Ascending aorta (tissue), 2 donors: ENCODE results near the gene DYSF. TPM values are rescaled to one million over a fixed set of nuclear protein-coding genes. Genes with fewer than 3 reads are reported as not detected.

Experiments
- DNase-seq, 2 donors: peaks; one replicate each; pipeline ENCODE4 v3.0.0-alpha.2; 2019; ENCODE audit warnings: low spot score in 2 of 2
- H3K27ac ChIP-seq, 2 donors: fragments of 200-600 bp; sonication (generic); one replicate each; pipeline ENCODE4 v1.5.1; 2016 to 2017; ENCODE audit warnings: mild to moderate bottlenecking in 1 of 2
- H3K27me3 ChIP-seq: fragments of 200-600 bp; sonication (generic); one replicate; pipeline ENCODE4 v1.5.1; 2017
- H3K36me3 ChIP-seq, 2 donors: fragments of 200-600 bp; sonication (generic); one replicate each; pipeline ENCODE4 v1.5.1; 2016
- H3K4me1 ChIP-seq, 2 donors: fragments of 200-600 bp; sonication (generic); one replicate each; pipeline ENCODE4 v1.5.1; 2016 to 2017; ENCODE audit warnings: mild to moderate bottlenecking in 1 of 2
- H3K4me3 ChIP-seq, 2 donors: fragments of 200-600 bp; sonication (generic); one replicate each; pipeline ENCODE4 v1.5.1; 2016 to 2017; ENCODE audit warnings: mild to moderate bottlenecking in 1 of 2
- H3K9me3 ChIP-seq, 2 donors: fragments of 200-600 bp; sonication (generic); one replicate each; pipeline ENCODE4 v1.5.1; 2016
- intact Hi-C: fragments of 100-400 bp; cut with DNase I; formaldehyde crosslinking; loops from one replicate; pipeline ENCODE4 v1.15.1; 2023
- total RNA-seq: library from RNA; depleted of rRNA; stranded (reverse); fragments of >200 nt; gene quantifications from one replicate; pipeline ENCODE4 v1.1.0, GENCODE V29; 2016
- TF ChIP-seq, protein P1 (sequence below), 3 experiments: fragments of 200-600 bp in 2 of 3; fragments of 450-650 bp in 1 of 3; sonication (generic) in 2 of 3; IDR thresholded peaks; one replicate each; pipeline ENCODE4 v1.5.1; 2016 to 2019; ENCODE audit warnings: antibody characterized with exemption in 3 of 3, mild to moderate bottlenecking in 1 of 3, moderate library complexity in 1 of 3

The DYSF gene
- total RNA-seq, 1 donor from 2014 or later = 58.3 TPM

DNA sequence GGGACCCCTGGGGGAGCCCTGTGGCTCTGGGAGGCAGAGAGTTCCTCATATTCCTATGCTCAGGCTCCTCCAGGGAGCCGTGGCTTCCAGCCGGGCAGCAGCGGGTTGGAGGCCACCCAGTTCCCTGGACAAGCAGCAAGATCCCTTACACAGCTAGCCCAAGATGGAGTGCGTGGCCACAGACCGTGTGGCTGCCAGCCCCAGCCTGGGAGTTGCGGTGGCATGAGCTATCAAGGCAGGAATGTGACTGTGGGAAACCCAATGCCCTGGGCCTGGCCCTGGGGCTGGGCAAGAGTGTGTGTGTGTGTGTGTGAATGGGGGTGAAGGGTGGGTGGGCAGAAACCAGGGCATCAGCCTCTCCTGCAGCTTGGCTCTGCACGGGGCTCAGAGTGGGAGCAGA is 130.5 kb downstream of the DYSF start:
- intact Hi-C loops = no loop called here
- TF ChIP-seq, protein P1, sequence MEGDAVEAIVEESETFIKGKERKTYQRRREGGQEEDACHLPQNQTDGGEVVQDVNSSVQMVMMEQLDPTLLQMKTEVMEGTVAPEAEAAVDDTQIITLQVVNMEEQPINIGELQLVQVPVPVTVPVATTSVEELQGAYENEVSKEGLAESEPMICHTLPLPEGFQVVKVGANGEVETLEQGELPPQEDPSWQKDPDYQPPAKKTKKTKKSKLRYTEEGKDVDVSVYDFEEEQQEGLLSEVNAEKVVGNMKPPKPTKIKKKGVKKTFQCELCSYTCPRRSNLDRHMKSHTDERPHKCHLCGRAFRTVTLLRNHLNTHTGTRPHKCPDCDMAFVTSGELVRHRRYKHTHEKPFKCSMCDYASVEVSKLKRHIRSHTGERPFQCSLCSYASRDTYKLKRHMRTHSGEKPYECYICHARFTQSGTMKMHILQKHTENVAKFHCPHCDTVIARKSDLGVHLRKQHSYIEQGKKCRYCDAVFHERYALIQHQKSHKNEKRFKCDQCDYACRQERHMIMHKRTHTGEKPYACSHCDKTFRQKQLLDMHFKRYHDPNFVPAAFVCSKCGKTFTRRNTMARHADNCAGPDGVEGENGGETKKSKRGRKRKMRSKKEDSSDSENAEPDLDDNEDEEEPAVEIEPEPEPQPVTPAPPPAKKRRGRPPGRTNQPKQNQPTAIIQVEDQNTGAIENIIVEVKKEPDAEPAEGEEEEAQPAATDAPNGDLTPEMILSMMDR (IDR thresholded peaks at IDR 0.05) = no peak
- Histone ChIP-seq H3K4me1 (peaks cover 0 to under 1% of the 10 kb centered on the region in 2 donors), H3K27me3 (no peaks in the 10 kb centered on the region), H3K9me3 (no peaks in the 10 kb centered on the region), H3K36me3 (no peaks in the 10 kb centered on the region), H3K4me3 (no peak overlapping the region), H3K27ac (no peak overlapping the region)
- no peak for DNase-seq

GRCh38 chr2:71586471-71586870 is 133.1 kb downstream of the DYSF start:
- H3K36me3 ChIP-seq = no peaks in the 10 kb centered on the region
- H3K27me3 ChIP-seq = no peaks in the 10 kb centered on the region
- H3K4me3 ChIP-seq = no peak overlapping the region
- H3K4me1 ChIP-seq = no peaks in the 10 kb centered on the region
- TF ChIP-seq, protein P1 (IDR thresholded peaks at IDR 0.05) = no peak
- no peak overlapping the region for H3K27ac ChIP-seq
- DNase-seq = no peak
- intact Hi-C loops = no loop called here
- H3K9me3 ChIP-seq = no peaks in the 10 kb centered on the region

DNA sequence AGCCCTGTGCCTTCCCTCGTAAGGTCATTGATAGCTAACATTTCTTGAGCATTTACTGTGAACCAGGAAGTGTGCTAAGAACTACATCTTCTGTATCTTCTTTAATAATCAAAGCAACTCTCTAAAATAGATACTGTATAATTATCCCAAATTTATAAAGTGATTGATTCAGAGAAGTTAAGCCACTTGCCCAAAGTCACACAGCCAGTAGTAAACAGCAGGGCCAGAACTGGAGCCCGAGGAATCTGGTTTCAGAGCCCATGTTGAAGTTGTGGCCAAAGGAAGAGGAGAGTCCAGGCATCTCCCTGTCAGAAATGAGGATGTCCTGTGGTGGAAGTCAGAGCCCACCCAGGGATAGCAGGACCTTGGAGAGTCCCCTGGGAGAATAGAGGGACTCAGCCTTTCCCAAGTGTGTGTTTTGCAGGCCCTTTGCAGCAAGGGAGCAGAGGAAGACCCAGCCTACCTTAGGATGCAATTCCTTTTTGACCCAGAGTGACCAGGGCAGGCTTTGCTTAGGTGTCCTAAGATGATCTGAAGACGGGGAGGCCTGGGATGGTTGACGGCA is 134.2 kb downstream of the DYSF start:
- no peaks in the 10 kb centered on the region for H3K36me3 ChIP-seq
- TF ChIP-seq, protein P1 (IDR thresholded peaks at IDR 0.05) = no peak
- H3K4me1 ChIP-seq = no peaks in the 10 kb centered on the region
- no peaks in the 10 kb centered on the region for H3K9me3 ChIP-seq
- intact Hi-C loops = no loop called here
- no peak overlapping the region for H3K4me3 ChIP-seq
- no peak for DNase-seq
- H3K27me3 ChIP-seq = no peaks in the 10 kb centered on the region
- no peak overlapping the region for H3K27ac ChIP-seq

- TF ChIP-seq, protein P1 (IDR thresholded peaks at IDR 0.05) = no peak
- H3K9me3 ChIP-seq = no peaks in the 10 kb centered on the region
- no peak for DNase-seq
- intact Hi-C loops = no loop called here
- no peak overlapping the region for H3K4me3 ChIP-seq
- H3K27ac ChIP-seq = no peak overlapping the region
- H3K4me1 ChIP-seq = no peaks in the 10 kb centered on the region
- H3K36me3 ChIP-seq = no peaks in the 10 kb centered on the region
- H3K27me3 ChIP-seq = no peaks in the 10 kb centered on the region
Measured at GRCh38 chr2:71588497-71589170, 135.3 kb downstream of the DYSF start.

GRCh38 chr2:71589763-71590162 is 136.4 kb downstream of the DYSF start:
- H3K36me3 ChIP-seq = no peaks in the 10 kb centered on the region
- TF ChIP-seq, protein P1 (IDR thresholded peaks at IDR 0.05) = no peak
- no peaks in the 10 kb centered on the region for H3K9me3 ChIP-seq
- no peaks in the 10 kb centered on the region for H3K4me1 ChIP-seq
- no peak overlapping the region for H3K27ac ChIP-seq
- no peak overlapping the region for H3K4me3 ChIP-seq
- no peak for DNase-seq
- H3K27me3 ChIP-seq = no peaks in the 10 kb centered on the region
- intact Hi-C loops = no loop called here
